ENCODE measurements around the gene IL1RAPL1.

Gene IL1RAPL1

GRCh38 chrX:28880136-28880535 is 292.9 kb downstream of the IL1RAPL1 start:
- TF ChIP-seq POLR2AphosphoS5 (IDR thresholded peaks at IDR 0.05; ENCODE audit: low read depth, low read length) (no peak), REST (IDR thresholded peaks at IDR 0.05; ENCODE audit: insufficient read depth in 1 of 2, low read depth in 2 of 2, low read length in 2 of 2) (no peak), TAF1 (IDR thresholded peaks at IDR 0.05; ENCODE audit: borderline replicate concordance, insufficient read depth, low read length) (no peak), SIN3A (IDR thresholded peaks at IDR 0.05; ENCODE audit: borderline replicate concordance, insufficient read depth, low read length) (no peak), FOXP2 (optimal IDR thresholded peaks at IDR 0.05; ENCODE audit: borderline replicate concordance, extremely low read depth, extremely low read length, insufficient read depth) (no peak)

- no peak for TF ChIP-seq POLR2AphosphoS5 (IDR thresholded peaks at IDR 0.05; ENCODE audit: low read depth, low read length)
- no peak for TF ChIP-seq FOXP2 (optimal IDR thresholded peaks at IDR 0.05; ENCODE audit: borderline replicate concordance, extremely low read depth, extremely low read length, insufficient read depth)
- no peak for TF ChIP-seq REST (IDR thresholded peaks at IDR 0.05; ENCODE audit: insufficient read depth in 1 of 2, low read depth in 2 of 2, low read length in 2 of 2)
- TF ChIP-seq SIN3A (IDR thresholded peaks at IDR 0.05; ENCODE audit: borderline replicate concordance, insufficient read depth, low read length): no peak
- TF ChIP-seq TAF1 (IDR thresholded peaks at IDR 0.05; ENCODE audit: borderline replicate concordance, insufficient read depth, low read length): no peak
Observed at GRCh38 chrX:28884823-28885222, 297.6 kb downstream of the IL1RAPL1 start.

GRCh38 chrX:28888416-28888815 is 301.2 kb downstream of the IL1RAPL1 start:
- TF ChIP-seq FOXP2 (optimal IDR thresholded peaks at IDR 0.05; ENCODE audit: borderline replicate concordance, extremely low read depth, extremely low read length, insufficient read depth) (no peak), SIN3A (IDR thresholded peaks at IDR 0.05; ENCODE audit: borderline replicate concordance, insufficient read depth, low read length) (no peak), TAF1 (IDR thresholded peaks at IDR 0.05; ENCODE audit: borderline replicate concordance, insufficient read depth, low read length) (no peak), REST (IDR thresholded peaks at IDR 0.05; ENCODE audit: insufficient read depth in 1 of 2, low read depth in 2 of 2, low read length in 2 of 2) (no peak), POLR2AphosphoS5 (IDR thresholded peaks at IDR 0.05; ENCODE audit: low read depth, low read length) (no peak)

- TF ChIP-seq POLR2AphosphoS5 (IDR thresholded peaks at IDR 0.05; ENCODE audit: low read depth, low read length) (no peak), TAF1 (IDR thresholded peaks at IDR 0.05; ENCODE audit: borderline replicate concordance, insufficient read depth, low read length) (no peak), FOXP2 (optimal IDR thresholded peaks at IDR 0.05; ENCODE audit: borderline replicate concordance, extremely low read depth, extremely low read length, insufficient read depth) (no peak), REST (IDR thresholded peaks at IDR 0.05; ENCODE audit: insufficient read depth in 1 of 2, low read depth in 2 of 2, low read length in 2 of 2) (no peak), SIN3A (IDR thresholded peaks at IDR 0.05; ENCODE audit: borderline replicate concordance, insufficient read depth, low read length) (no peak)
Observed at GRCh38 chrX:28889591-28890090, 302.4 kb downstream of the IL1RAPL1 start.

- TF ChIP-seq SIN3A (IDR thresholded peaks at IDR 0.05; ENCODE audit: borderline replicate concordance, insufficient read depth, low read length) (no peak), FOXP2 (optimal IDR thresholded peaks at IDR 0.05; ENCODE audit: borderline replicate concordance, extremely low read depth, extremely low read length, insufficient read depth) (no peak), TAF1 (IDR thresholded peaks at IDR 0.05; ENCODE audit: borderline replicate concordance, insufficient read depth, low read length) (no peak), POLR2AphosphoS5 (IDR thresholded peaks at IDR 0.05; ENCODE audit: low read depth, low read length) (no peak), REST (IDR thresholded peaks at IDR 0.05; ENCODE audit: insufficient read depth in 1 of 2, low read depth in 2 of 2, low read length in 2 of 2) (no peak)
Observed at GRCh38 chrX:28901637-28902036, 314.4 kb downstream of the IL1RAPL1 start.

Data from PFSK-1 (cell line).